Coronary artery (tissue), 2 donors: Measurements from ENCODE around the gene FAM170B.

Experiments
- DNase-seq: peaks from one replicate; pipeline ENCODE4 v3.0.0-alpha.2; 2017; ENCODE audit warnings: low spot score
- H3K27ac ChIP-seq, 2 donors: fragments of 200-600 bp; sonication (generic); one replicate each; pipeline ENCODE4 v1.5.1; 2016 to 2019
- H3K4me3 ChIP-seq: fragments of 200-600 bp; sonication (generic); 2 replicates; pipeline ENCODE4 v1.5.1; 2016; ENCODE audit warnings: mild to moderate bottlenecking, moderate library complexity
- CTCF ChIP-seq: fragments of 200-600 bp; sonication (generic); IDR thresholded peaks from one replicate; pipeline ENCODE4 v1.5.1; 2019; ENCODE audit warnings: antibody characterized with exemption

FAM170B gene

GRCh38 chr10:49140304-49141177 is 6.7 kb upstream of the FAM170B start:
- DNase-seq = no peak
- Histone ChIP-seq H3K27ac (peak overlapping the region in 1 of 2 donors; percentile 4), H3K4me3 (no peak overlapping the region)
- no peak for TF ChIP-seq CTCF

GRCh38 chr10:49139846-49140195 is 6.0 kb upstream of the FAM170B start:
- peak overlapping the region in 1 of 2 donors; percentile 46 for H3K27ac ChIP-seq
- TF ChIP-seq CTCF = no peak
- DNase-seq = no peak

GRCh38 chr10:49139028-49139845 is 5.4 kb upstream of the FAM170B start:
- no peak for TF ChIP-seq CTCF
- Histone ChIP-seq H3K27ac (peak overlapping the region in 1 of 2 donors; percentile 46), H3K4me3 (no peak overlapping the region)
- no peak for DNase-seq

More at GRCh38 chr10:49139846-49140195, 6.0 kb upstream of the FAM170B start:
- no peak overlapping the region for H3K4me3 ChIP-seq

- peak overlapping the region in 1 of 2 donors; percentile 46 for H3K27ac ChIP-seq
- DNase-seq = no peak
- TF ChIP-seq CTCF = no peak
- H3K4me3 ChIP-seq = no peak overlapping the region
These were observed 4.6 kb upstream of the FAM170B start for GRCh38 chr10:49138361-49138891.

GRCh38 chr10:49136525-49136924 is 2.7 kb upstream of the FAM170B start:
- Histone ChIP-seq H3K4me3 (no peak overlapping the region), H3K27ac (no peak overlapping the region)
- no peak for DNase-seq
- TF ChIP-seq CTCF = no peak

GRCh38 chr10:49135575-49136313 is 1.9 kb upstream of the FAM170B start:
- Histone ChIP-seq H3K4me3 (no peak overlapping the region), H3K27ac (peak overlapping the region in 1 of 2 donors; percentile 18)
- no peak for DNase-seq
- TF ChIP-seq CTCF = no peak
